GM18505 (cell line): Measurements from ENCODE around the gene MSRB2.

Experiments used
- ATAC-seq: cut with Tn5 transposase; IDR thresholded peaks from one replicate; pipeline ENCODE4 v1.9.1; 2021; ENCODE audit not compliant: unreplicated experiment
- POLR2A ChIP-seq: IDR thresholded peaks from 4 replicates; pipeline ENCODE4 v1.6.1; 2011; ENCODE audit warnings: borderline replicate concordance; ENCODE audit not compliant: insufficient read depth, insufficient read length; ENCODE audit errors: extremely low read depth

Gene MSRB2

GRCh38 chr10:23111517-23112286 is 16.3 kb downstream of the MSRB2 start:
- no peak for TF ChIP-seq POLR2A
- no peak for ATAC-seq

GRCh38 chr10:23114228-23114850 is 19.0 kb downstream of the MSRB2 start:
- no peak for TF ChIP-seq POLR2A
- ATAC-seq, result no peak

- TF ChIP-seq POLR2A, result no peak
- no peak for ATAC-seq
Observed at GRCh38 chr10:23116486-23117205, 21.3 kb downstream of the MSRB2 start.

- TF ChIP-seq POLR2A, result no peak
- ATAC-seq, result no peak
Observed at GRCh38 chr10:23120001-23120934, 24.9 kb downstream of the MSRB2 start.

GRCh38 chr10:23121135-23121534 is 25.8 kb downstream of the MSRB2 start:
- TF ChIP-seq POLR2A, result no peak
- ATAC-seq, result no peak

DNA sequence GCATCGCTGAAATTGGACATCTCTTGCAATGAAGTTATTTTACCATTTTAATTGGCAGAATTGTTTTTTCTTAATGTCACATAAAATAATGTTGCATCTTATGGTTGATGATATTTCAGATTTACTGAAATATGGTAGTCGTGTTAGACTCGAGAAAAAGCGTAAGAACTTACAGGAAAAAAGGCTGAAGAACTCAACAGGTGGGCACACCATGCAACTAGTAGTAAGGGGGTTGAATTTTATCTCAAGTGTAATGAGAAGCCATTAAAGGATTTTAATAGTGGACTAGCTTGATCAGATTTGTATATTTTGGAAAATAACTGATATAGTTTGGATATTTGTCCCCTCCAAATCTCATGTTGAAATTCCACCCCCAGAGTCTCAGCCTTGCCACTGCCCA is 41.1 kb downstream of the MSRB2 start:
- ATAC-seq, result no peak
- no peak for TF ChIP-seq POLR2A

GRCh38 chr10:23139677-23140076 is 44.3 kb downstream of the MSRB2 start:
- ATAC-seq, result no peak
- TF ChIP-seq POLR2A, result no peak

DNA sequence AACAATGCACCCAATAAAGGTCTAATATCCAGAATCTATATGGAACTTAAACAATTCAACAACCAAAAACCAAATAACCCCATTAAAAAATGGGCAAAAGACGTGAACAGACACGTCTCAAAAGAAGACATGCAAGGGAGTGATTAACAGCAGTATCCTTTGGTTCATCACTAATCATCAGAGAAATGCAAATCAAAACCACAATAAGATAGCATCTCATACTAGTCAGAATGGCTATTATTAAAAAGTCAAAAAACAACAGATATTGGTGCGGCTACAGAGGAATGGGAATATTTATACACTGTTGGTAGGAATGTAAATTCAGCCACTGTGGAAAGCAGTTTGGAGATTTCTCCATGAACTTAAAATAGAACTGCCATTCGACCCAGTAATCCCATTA is 46.6 kb downstream of the MSRB2 start:
- ATAC-seq, result no peak
- no peak for TF ChIP-seq POLR2A

- ATAC-seq, result no peak
- TF ChIP-seq POLR2A, result no peak
Observed at GRCh38 chr10:23146258-23146657, 50.9 kb downstream of the MSRB2 start.

DNA sequence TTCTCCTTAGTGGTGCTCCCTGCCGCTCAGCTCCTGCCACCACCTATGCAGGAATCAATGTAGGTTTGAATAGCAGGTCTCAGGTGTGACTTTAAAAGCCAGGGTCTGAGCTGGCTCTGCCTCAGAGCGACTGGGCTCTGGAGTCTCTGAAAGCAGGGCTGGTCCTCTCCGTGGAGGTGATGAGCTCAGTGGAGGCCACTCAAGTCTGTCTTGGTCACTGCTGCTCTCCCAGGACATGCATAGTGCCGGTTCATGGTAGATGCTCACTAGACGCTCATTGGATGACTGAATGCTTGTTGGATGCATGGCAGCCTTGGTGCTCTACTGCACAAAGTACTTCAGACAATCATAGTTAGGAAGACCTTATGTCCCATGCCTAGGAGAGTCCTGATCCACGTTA is 51.7 kb downstream of the MSRB2 start:
- TF ChIP-seq POLR2A, result no peak
- ATAC-seq, result no peak

DNA sequence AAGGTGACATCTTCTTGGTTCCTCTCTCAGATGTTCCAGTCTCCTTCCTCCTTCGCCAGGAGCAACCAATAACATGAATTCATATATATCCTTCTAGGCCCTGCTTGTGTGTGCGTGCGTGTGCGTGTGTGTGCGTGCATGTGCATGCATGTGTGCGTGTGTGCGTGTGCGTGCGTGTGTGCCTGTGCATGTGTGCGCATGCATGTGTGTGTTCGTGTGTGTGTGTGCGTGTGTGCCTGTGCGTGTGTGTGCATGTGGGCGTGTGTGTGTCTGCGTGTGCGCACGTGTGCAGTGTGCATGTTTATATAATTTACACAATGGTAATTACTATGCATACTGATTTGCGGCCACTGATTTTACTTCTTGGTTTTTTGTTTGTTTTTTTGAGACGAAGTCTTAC is 52.8 kb downstream of the MSRB2 start:
- no peak for ATAC-seq
- no peak for TF ChIP-seq POLR2A

- no peak for ATAC-seq
- TF ChIP-seq POLR2A, result no peak
Observed at GRCh38 chr10:23150091-23150490, 54.7 kb downstream of the MSRB2 start.

DNA sequence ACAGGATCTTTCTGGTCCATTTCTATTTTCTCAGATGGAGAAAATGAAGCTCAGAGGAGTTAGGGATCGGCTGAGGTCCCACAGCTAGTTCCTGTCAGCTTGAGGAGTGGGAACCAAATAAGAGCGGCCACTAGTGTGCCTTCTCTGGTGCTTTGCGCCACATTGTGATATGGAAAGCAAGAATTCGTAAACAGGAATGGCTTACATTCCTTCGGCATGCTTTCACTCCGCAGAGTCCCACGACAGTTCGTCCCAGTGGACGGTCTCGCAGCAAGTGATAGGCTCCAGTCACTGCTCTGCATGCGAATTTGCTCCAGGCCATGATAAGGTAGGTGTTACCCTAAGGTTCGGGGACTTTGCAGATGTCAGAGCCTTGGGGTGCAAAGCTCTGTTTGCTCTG is 55.2 kb downstream of the MSRB2 start:
- no peak for TF ChIP-seq POLR2A
- ATAC-seq, result no peak
